Measurements from ENCODE around the gene PADI3. TPM values are rescaled to one million over a fixed set of nuclear protein-coding genes. Genes with fewer than 3 reads are reported as not detected.

Gene PADI3
- total and polyA plus RNA-seq, 2 of the 8 experiments (the other 6 are each of a cell fraction or from before 2014, with no cell fraction given): 0.37 to 0.94 TPM

DNA sequence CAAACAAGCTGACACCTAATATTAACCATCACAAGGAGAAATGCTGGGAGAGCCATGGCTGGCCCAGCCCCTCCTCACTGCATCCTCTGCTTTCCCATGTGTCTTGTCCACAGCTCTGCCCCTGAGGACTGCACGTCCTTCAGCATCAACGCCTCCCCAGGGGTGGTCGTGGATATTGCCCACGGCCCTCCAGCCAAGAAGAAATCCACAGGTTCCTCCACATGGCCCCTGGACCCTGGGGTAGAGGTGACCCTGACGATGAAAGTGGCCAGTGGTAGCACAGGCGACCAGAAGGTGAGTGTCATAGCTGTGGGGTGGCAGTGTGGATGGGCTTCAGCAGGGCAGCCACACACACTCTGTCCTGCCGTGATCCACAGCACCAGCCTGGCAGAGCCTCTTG, 82.0 kb downstream of the PADI3 start (continued):
- TF ChIP-seq CHD2 (IDR thresholded peaks at IDR 0.05; ENCODE audit: low read length): no peak
- no peak for TF ChIP-seq GTF2F1 (IDR thresholded peaks at IDR 0.05; ENCODE audit: borderline replicate concordance, low read depth, low read length)
- TF ChIP-seq SP4 (IDR thresholded peaks at IDR 0.05; ENCODE audit: low read length): no peak
- TF ChIP-seq YY1 (IDR thresholded peaks at IDR 0.05; ENCODE audit: low read depth, low read length): no peak
- no peak for TF ChIP-seq RAD21 (IDR thresholded peaks at IDR 0.05 in 1 of 2, conservative IDR thresholded peaks at IDR 0.05 in 1 of 2; ENCODE audit: low read depth in 2 of 2, low read length in 2 of 2)

Data from H1 (cell line).